RWPE1 (cell line): ENCODE results near the gene SEMA3A.

ENCODE experiments used
- CTCF ChIA-PET: fragments of 350-600 bp; sonication (Branson Sonifier 250); formaldehyde crosslinking; extraction: SDS; loops from one replicate; lab custom pipeline; 2021; lab: Yijun Ruan, JAX
- POLR2A ChIA-PET: fragments of 400-600 bp; formaldehyde crosslinking; extraction: SDS; loops from one replicate; lab custom pipeline; 2020; ENCODE audit warnings: antibody characterized with exemption; ENCODE audit not compliant: low non-redundant PET; lab: Yijun Ruan, JAX
- DNase-seq: peaks from one replicate; pipeline ENCODE4 v3.0.0; 2012; ENCODE audit warnings: low spot score
- H3K27ac ChIP-seq: fragments of 450-650 bp; 2 replicates; pipeline ENCODE4 v1.5.1; 2017
- TF ChIP-seq, protein P1 (sequence below): fragments of 450-650 bp; conservative IDR thresholded peaks from 2 replicates; pipeline ENCODE4 v1.5.1; 2017; ENCODE audit warnings: low read depth, mild to moderate bottlenecking

SEMA3A gene

DNA sequence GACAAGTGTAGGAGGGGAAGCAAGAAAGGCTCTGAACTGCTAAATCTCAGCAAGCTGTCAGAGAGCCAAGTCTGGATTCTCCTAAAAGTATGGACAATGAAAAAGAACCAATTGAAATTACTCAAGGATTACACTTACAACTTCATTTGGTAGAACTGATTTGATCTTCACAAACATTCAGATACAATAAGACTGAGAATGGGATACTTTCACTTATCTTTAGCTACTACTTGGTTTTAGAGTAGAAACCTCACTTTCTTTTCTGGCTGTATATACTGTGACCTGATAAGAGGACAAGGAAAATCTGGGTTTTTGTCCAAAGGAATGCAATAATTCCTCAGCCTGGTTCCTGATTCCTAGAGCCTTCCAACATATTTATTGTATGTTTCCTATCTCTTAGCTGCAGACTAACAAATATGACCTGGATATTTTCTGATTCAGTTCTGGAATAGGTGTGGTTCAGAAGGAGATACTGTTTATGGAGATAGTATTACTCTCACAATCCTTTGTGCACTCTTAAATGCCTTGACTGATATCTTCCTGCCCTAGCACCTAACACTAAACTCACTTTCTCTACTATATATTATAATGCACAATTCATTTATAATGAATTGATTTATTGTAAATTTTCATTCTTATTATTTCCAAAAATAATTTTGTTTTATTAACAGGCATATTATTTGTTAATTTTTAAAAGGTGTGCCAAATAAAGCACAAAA, 7.3 kb downstream of the SEMA3A start:
- POLR2A ChIA-PET: no interaction called here
- CTCF ChIA-PET: no interaction called here
- TF ChIP-seq, protein P1, sequence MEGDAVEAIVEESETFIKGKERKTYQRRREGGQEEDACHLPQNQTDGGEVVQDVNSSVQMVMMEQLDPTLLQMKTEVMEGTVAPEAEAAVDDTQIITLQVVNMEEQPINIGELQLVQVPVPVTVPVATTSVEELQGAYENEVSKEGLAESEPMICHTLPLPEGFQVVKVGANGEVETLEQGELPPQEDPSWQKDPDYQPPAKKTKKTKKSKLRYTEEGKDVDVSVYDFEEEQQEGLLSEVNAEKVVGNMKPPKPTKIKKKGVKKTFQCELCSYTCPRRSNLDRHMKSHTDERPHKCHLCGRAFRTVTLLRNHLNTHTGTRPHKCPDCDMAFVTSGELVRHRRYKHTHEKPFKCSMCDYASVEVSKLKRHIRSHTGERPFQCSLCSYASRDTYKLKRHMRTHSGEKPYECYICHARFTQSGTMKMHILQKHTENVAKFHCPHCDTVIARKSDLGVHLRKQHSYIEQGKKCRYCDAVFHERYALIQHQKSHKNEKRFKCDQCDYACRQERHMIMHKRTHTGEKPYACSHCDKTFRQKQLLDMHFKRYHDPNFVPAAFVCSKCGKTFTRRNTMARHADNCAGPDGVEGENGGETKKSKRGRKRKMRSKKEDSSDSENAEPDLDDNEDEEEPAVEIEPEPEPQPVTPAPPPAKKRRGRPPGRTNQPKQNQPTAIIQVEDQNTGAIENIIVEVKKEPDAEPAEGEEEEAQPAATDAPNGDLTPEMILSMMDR: no peak
- H3K27ac ChIP-seq: no peak overlapping the region
- DNase-seq: no peak

DNA sequence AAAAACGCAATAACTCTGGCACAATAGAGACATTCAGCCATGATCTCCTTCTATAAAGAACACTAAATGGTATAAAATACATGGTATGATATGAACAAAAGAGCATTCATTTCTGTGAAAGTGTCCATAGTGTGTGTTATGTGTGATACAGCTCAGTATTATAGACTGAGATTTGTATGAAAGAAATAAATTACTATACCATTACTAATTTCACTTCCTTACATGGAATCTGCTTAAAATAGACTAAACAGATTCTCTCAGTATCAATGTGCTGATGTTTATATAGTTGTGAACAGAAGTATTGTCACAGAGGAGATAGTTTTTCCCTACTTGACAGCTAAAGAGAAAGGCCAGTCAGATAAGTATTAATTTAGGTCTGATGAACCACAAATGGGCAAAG, 10.8 kb downstream of the SEMA3A start:
- no peak overlapping the region for H3K27ac ChIP-seq
- DNase-seq: no peak
- TF ChIP-seq, protein P1: no peak
- POLR2A ChIA-PET: no interaction called here
- CTCF ChIA-PET: interaction anchor here (0.6 to 0.7 kb wide), 2 partner anchors 698 to 1510 kb away, joined by 3 to 9 read pairs; no protein-coding TSS in a partner anchor

DNA sequence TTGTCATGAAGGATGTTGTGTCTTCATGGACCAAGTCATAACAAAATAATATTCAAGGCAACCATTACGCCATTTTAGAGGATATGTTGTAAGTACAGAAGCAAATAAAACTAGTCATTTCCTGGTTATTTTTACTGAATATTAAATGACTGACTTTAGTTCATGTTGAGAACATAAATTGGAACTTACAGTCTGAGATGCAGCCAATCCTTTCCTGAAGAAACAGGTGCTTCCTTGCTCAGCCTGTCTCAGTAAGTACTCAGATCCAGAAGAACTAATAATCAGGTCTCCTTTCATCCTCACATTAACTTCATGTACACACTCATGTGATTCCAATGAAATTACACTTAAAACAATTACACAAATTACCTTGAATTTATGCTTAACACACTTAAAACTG, 12.3 kb downstream of the SEMA3A start:
- CTCF ChIA-PET: no interaction called here
- TF ChIP-seq, protein P1: no peak
- no peak overlapping the region for H3K27ac ChIP-seq
- DNase-seq: no peak
- POLR2A ChIA-PET: no interaction called here

DNA sequence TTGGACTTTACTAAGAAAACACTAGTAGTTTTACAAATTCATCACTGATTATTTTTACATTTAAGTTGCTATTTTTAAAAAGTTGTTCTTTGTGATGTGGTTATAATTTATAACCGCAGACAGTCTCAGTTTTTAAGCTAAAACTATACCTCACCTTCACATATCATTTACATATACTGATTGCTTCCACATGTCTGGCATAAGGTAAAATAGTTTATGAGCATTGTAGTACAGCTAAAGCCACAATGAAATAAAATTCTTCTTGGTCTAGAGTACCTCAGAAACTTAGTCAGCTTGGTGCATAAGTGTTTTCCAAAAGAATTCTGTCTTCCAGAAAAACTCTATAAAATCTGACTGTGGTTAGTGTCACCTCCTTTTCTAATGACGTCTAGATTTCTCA, 13.0 kb downstream of the SEMA3A start:
- CTCF ChIA-PET: interaction anchor here (0.6 kb wide), 2 partner anchors 195 to 488 kb away, joined by 3 read pairs; no protein-coding TSS in a partner anchor
- POLR2A ChIA-PET: no interaction called here

DNA sequence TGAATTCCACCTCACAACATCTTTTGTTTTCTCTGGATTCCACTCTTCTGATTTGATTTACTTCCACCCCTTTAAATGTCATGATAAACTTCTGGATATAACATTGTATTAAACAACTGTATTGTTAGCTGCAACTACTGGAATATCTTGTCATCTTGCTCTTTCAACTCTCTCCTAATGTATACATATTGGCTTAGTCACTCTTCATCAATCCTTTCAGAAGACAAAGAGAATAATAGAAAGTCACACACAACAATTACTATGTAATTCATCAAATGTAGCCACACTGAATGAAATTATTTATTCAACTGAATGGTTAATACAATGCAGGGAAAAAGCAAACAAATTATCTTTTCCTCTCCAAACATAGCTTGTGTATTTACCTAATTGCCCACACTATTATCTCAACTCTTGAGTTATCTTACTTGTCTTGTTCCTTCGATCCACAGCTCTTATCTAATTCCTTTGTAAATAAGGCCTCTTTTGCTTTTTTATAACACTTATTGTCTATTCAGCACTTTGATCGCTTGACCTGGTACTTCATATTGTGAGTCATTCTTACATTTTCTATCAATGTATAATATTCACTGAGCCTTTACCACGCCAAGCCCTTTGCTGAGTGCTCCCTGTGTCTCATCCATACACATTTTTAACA, 16.7 kb downstream of the SEMA3A start:
- no peak overlapping the region for H3K27ac ChIP-seq
- ChIA-PET CTCF (no interaction called here), POLR2A (no interaction called here)
- TF ChIP-seq, protein P1: no peak
- no peak for DNase-seq

More for the DNA sequence above, 13.0 kb downstream of the SEMA3A start:
- TF ChIP-seq, protein P1: no peak
- H3K27ac ChIP-seq: no peak overlapping the region
- DNase-seq: no peak

DNA sequence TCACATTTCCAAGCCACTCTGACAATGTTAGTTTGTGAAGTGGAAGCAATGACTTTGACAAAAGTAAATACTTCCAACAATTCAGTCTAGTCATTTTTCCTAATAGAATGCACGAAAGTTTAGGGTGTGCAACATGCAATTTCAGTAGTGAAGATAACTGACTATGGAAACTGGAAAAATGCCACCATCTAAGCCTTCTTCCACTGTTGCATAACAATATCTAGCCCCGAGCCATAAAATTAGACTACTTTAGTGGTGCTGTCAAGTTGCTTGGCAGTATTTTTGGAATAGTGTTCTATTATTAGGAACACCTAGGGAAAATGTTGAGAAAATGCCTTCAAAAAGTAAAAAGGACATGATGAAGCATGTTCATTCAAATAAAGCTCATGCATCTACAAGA, 17.9 kb downstream of the SEMA3A start:
- DNase-seq: peak; percentile 14
- CTCF ChIA-PET: interaction anchor here (0.6 kb wide), 1 partner anchor 45 kb away, joined by 4 read pairs; no protein-coding TSS in a partner anchor
- TF ChIP-seq, protein P1: no peak

More for the DNA sequence above, 17.9 kb downstream of the SEMA3A start:
- POLR2A ChIA-PET: no interaction called here
- no peak overlapping the region for H3K27ac ChIP-seq
